Body of pancreas (tissue), 4 donors: ENCODE measurements around the gene MYO7B.

Experiments used
- POLR2A ChIP-seq, 3 donors: fragments of 450-650 bp; IDR thresholded peaks; one replicate each; pipeline ENCODE4 v1.6.1; 2016; ENCODE audit warnings: antibody characterized with exemption in 3 of 3, mild to moderate bottlenecking in 2 of 3
- TF ChIP-seq, protein P1 (sequence below), 7 experiments: fragments of 450-650 bp in 4 of 7; fragments of 200-600 bp in 3 of 7; sonication (generic) in 3 of 7; IDR thresholded peaks; one replicate each; pipeline ENCODE4 v1.5.1; 2016 to 2019; ENCODE audit warnings: antibody characterized with exemption in 7 of 7

DNA sequence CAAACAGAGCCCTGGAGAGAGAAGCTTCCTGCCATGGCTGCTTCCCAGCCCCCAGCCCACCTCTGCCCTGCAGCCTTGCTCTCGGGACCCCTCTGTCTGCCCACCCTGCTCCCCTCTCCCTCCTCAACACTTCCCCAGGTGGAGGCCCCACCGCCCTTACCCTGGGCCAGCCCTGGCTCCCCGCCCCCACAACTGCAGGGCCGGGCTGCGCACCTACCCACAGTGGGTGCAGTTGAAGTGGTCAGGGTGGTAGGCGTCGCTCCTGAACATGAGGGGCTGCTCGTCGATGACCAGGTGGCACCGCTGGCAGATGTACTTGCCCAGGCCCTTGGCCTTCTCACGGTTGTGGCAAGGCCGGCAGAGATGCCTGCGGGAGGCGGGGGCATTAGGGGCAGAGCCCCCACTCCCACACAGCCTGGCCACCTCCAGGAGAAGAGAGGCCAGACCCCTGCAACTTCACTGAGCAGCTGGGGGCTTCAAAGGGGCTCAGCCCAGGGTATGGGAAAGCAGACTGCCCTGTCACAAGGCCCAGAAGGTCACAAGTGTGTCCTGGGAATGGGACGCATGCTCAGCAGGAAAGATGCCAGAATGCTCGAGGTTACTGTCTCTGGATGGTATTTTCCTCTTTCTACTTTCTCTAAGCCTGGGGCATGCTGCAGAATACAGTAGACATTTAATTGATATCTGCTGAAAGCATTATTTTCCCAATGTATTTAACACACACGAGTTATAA is 107.4 kb downstream of the MYO7B start:
- TF ChIP-seq POLR2A (IDR thresholded peaks at IDR 0.05), result no peak
- TF ChIP-seq, protein P1, sequence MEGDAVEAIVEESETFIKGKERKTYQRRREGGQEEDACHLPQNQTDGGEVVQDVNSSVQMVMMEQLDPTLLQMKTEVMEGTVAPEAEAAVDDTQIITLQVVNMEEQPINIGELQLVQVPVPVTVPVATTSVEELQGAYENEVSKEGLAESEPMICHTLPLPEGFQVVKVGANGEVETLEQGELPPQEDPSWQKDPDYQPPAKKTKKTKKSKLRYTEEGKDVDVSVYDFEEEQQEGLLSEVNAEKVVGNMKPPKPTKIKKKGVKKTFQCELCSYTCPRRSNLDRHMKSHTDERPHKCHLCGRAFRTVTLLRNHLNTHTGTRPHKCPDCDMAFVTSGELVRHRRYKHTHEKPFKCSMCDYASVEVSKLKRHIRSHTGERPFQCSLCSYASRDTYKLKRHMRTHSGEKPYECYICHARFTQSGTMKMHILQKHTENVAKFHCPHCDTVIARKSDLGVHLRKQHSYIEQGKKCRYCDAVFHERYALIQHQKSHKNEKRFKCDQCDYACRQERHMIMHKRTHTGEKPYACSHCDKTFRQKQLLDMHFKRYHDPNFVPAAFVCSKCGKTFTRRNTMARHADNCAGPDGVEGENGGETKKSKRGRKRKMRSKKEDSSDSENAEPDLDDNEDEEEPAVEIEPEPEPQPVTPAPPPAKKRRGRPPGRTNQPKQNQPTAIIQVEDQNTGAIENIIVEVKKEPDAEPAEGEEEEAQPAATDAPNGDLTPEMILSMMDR (IDR thresholded peaks at IDR 0.05), result no peak
